Eye (tissue), 1 donor: Measurements from ENCODE around the gene KRTAP19-8.

Source experiments
- DNase-seq: peaks from one replicate; pipeline ENCODE4 v3.0.0-alpha.2; 2015

The KRTAP19-8 gene

GRCh38 chr21:31038376-31038775 is at the start of gene KRTAP19-8:
TSS of gene KRTAP19-8 (minus strand) at chr21:31038476. CDS start at chr21:31038443, 33 bp downstream.
- DNase-seq, result no peak

GRCh38 chr21:31087639-31088473 is 49.6 kb upstream of the KRTAP19-8 start:
- no peak for DNase-seq

GRCh38 chr21:31084689-31085088 is 46.4 kb upstream of the KRTAP19-8 start:
- DNase-seq, result no peak

DNA sequence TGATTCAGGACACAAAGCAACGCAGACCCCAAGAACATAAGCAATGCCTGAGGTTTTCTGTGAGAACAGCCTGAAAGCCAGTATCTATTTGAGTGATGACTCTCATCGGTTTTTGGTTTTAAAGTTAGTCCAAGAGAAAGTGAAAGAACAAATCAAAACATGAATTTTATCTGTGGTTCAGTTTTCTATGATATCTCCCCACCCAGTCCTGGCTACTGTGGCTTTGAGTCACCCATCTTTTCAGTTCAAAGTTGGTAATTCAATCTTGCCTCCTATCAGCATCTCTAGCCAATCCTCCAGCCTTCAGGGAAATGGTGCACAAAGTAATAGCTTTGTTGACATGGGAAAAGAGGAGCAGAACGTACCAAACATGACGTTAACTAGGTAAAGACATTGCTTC is 40.5 kb upstream of the KRTAP19-8 start:
- DNase-seq, result no peak

DNA sequence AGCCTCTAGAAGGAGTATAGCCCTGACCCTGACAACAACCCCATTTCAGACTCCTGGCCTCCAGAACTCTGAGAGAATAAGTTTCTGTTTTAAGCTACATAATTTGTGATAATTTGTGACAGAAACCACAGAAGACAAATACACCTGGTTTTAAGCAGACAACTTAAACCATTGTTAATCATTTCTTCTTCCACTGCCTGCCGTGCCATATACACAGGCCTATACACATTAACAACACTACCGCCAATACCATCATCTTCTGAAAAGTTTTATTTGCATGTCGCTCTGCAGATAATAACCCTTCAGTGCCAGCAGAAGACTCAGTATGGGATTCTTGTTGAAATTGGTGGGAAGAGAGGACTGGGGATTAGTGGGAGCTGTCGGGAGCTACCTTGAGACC is 39.9 kb upstream of the KRTAP19-8 start:
- no peak for DNase-seq

- DNase-seq, result peak; percentile 21
Observed at GRCh38 chr21:31075848-31076247, 37.6 kb upstream of the KRTAP19-8 start.

GRCh38 chr21:31072533-31072932 is 34.3 kb upstream of the KRTAP19-8 start:
- DNase-seq, result peak; percentile 14

DNA sequence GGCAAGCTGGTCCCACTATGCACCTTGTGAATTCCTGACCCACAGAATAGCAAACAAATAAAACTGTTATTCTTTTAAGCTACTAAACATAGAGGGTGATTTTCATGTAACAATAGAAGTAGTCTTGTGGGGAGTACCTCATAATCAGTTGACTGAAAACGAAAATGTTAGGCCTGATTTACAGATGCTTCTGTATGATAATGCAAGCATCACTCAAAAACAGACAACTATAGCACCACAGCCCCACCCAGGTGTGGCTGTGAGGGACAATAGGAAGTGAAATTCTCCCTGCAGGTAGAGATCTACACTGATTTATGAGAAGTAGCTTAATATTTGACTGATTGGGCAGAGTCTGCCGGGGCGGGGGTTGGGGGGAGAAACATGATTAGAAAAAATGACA is 26.5 kb upstream of the KRTAP19-8 start:
- DNase-seq, result no peak

GRCh38 chr21:31052489-31053142 is 14.3 kb upstream of the KRTAP19-8 start:
- DNase-seq, result no peak

DNA sequence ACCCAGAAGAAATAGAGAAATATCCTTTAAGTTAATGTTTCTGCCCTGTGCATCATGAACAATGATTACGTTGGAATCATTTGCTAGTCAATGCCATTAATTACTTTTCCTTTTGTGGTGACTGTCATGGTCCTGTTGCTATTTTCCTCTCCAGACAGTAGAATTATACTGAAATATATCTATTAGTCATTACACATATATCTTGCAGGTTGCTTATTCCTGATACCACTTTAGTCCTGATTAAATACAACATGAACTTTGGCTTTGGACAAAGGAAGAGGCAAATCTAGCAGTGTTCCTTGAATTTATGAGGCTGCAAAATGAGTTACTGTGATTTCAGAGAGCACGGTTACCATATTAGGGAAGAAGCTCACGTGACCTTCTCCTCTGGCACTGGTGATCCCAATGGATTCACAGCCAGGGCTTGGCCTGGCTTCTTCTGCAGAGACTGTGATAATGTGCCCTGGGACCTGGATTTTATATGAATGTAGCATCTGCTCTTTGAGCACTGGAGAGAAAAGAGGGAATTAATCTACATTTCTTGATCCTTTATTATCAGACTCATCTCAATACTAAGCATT is 12.4 kb upstream of the KRTAP19-8 start:
- no peak for DNase-seq

GRCh38 chr21:31045841-31046240 is 7.6 kb upstream of the KRTAP19-8 start:
- DNase-seq, result no peak

DNA sequence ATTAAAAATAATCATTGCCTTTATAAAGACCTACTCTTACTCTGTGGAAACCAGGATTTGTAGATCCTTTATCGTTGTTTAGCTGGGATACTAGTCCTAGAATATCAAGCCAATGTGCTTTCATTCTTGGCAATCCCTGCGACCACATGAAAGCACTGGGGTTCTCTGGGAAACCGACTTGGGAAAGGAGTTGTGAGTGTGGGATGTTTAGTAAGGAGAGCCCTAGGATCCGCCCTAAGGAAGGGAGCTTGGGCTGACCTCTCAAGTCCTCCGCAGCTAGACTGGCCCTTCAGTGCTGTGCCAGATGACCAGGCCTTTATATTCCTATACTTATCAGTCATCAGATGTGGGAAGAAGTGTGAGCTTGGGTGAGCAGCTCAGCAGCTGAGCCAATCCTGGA is 5.2 kb upstream of the KRTAP19-8 start:
- DNase-seq, result no peak

GRCh38 chr21:31042080-31042464 is 3.8 kb upstream of the KRTAP19-8 start:
- no peak for DNase-seq

GRCh38 chr21:31041295-31042079 is 3.2 kb upstream of the KRTAP19-8 start:
- DNase-seq, result no peak

DNA sequence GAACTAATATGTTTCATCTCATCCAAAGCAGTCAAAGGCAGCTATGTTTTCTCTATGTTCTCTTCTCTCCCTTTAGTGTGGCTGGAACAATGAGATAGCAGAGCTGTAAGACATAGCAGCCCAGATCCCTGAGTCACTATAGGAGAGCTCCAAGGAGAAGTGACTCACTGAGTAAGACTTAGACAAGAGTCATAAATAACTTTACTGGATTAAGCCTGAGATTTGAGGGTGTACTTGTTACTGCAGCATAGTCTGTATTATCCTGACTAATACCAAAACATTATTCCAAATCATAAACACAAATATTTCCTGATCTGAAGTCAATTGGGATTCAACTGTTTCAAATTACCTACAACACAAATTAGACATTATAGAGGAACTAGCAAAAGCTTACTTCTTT is 3.9 kb downstream of the KRTAP19-8 start:
- no peak for DNase-seq

DNA sequence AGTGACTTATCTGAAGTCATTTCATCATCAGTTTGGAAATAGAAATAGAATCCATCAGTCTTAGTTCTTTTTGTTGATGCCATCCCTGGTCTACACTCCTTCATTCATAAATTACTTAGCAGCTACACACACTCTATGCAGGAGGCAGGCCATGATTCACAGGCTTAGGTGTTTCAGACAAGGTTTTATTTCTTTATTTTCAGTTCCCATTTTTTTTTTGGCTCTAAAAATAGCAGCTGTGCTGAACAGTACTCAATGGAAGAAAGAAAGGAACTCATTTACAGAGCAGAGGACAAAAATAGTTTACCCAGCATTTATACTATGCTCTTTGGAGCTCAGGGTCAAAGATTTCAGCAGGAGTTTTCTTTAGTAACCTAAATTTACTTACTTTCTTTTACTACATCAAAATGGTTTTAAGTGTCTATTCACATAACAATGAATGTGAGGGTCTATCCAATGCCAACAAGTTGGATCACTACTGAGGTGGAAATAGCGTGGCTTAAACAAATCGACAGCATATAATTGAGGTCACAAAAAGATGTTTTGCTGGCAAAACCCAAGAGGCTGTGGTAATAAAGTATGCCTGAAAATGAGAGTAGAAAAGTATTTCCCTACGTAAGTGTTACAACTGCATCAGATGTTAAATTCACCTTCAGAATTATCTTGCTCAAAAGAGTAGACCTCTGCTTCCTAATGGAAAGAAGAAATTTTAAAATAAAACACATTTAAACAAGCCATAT is 7.7 kb downstream of the KRTAP19-8 start:
- DNase-seq, result no peak

DNA sequence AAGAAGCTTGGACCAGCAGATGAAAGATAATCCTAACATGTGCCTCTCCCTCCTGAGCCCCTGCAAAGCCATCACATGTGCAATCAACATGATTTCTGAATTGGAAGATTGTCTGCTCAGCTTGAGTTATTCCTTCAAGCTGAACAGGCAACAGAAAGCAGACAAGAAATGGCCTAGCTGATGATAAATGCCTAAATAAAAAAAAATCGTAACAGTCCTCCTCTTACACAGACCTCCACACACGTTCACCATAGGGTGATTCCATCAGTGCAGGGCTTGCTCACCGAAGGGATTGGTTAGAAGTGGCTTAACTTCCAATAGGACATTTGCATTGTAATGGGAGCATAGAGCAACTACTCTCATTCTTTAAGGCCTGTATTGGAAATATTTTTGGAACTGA is 14.6 kb downstream of the KRTAP19-8 start:
- no peak for DNase-seq

DNA sequence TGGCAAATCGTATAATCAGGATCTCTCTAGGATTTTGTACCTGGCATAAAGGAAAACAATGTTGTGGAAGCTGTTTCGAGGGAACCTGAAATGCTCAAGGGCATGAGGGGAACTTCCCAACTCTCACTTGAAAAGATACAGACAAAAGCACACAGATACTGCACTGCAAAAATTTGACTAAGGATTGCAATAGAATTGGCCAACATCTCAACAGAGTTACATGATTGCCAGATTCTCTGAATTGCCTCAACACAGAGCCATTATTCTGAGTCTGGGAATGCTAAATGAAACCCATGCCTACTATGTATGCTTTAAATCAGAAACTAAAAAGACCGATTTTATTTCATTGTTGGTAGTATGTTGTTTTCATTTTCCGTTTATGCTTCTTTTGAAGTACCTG is 16.0 kb downstream of the KRTAP19-8 start:
- DNase-seq, result no peak

DNA sequence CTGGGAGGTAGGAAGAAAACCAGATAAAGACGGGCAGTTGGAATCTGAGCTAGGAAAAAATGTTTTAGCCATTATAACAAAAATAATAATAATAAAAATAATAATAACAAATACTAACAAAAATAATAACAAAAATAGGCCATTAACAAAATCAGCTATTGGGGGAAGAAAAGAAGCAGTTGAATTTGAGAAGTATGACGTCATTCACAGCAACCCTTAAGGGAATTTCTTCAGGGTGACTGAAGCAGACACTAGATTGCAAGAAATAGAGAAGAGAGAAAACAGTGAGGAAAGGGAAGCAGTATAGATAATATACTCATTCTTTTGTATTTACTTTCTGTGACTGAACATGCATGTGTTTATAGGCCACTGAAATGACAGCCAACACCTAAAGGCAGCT is 20.0 kb downstream of the KRTAP19-8 start:
- DNase-seq, result no peak

DNA sequence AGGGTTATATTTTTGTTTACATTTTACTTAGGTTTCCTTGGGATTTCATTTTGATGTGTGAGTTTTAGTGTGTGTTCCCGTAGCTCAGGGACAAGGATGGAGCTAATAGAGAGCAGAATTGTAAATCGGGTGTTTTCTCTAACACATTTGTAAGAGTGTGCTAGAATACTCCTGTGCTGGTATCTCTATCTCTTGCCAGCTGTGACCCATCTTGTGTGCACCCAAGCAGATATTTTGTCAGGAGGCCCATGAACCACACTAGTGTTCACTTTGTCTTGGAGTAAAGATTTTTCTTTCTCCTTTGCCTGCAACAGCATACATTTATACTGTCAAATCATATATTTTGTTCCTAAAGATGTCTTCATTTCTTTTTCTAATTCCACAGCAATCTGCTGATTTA is 23.4 kb downstream of the KRTAP19-8 start:
- DNase-seq, result no peak

DNA sequence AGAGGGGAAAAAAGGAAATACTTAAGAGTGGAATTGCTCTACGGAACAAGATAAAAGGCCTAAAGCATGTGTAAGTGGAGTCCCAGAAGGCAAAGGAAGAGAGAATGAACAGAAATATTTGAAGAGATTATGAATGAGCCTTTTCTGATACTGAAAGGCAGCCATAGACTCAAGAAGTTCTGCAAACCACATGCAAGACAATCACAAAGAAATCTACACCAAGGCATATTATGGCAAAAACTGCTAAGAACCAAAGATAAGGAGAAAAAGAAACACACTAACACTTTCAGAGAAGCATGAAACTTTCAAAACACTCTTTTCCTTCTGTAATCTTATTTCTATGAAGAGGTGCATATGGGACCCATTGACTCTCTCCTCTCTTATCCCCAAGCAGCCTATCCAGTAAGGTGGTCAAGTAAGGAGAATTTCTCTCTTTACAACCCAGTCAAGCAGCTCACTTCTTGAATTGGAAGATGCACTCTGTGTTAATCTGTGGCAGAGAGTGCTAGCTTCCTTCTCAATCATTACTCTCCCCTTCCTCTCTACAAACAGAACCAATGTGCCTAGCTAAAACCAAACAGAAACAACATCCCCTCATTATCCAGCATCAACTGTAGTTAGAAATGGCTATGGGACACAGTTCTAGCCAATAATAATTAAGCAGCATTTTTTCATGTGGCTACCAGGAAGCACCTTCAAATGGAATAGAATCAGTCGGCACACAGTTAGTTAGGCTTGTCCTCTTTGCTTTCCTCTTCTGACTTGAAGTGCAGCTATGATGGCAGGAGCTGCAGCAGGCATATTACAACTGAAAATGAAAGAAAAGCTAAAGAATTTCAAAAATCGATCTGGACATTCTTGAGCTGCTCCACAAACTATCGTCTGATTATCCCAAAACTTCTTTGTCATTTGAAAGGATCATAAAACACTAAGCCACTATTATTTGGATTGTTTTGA is 25.9 kb downstream of the KRTAP19-8 start:
- DNase-seq, result no peak
